NCI-H748 treated with DMSO at 0.1 percent for 48 hours (cell line): ENCODE measurements around the gene NABP2.
"Not testable (repeated sequence)": the region's sequence is repeated elsewhere in the genome, so short reads cannot be mapped to it uniquely, and the experiment has no call there.

Experiments
- DNase-seq: peaks from one replicate; lab custom pipeline; 2025; lab: John Stamatoyannopoulos, UW

NABP2 gene

DNA sequence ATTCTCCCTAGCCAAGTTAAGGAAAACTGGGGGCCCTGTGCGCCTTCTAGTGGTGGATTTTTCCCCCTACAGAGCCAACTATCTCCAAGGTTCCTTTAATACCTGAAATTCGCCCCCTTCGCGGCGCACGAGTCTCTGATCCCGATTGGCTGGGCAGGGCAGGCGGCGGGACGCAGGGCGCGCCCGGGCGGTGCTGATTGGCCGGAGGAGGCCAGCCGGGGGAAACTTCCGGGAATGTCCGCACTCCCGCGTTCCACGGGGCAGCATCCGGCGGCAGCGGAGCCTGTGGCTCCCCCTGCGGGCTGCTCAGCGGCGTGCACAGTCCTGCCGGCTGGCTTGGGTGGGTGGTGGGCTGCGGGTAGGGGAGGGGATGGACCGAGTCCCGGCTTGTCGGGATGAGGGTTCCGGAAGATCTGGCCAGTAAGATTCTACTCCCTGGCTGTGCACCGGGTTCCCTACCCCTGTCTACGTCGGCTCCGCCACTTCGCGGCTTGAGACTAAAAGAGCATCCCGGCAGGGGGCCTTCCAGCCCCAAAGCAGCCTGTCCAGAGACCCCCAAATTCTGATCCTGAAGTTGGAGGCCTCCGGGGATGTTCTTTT lies at the start of gene NABP2:
Gene NABP2 (plus strand): TSS at position 241 of the 600 bp plus-strand sequence. CDS start 515 bp downstream, outside the sequence.
- peak; percentile 97 for DNase-seq

DNA sequence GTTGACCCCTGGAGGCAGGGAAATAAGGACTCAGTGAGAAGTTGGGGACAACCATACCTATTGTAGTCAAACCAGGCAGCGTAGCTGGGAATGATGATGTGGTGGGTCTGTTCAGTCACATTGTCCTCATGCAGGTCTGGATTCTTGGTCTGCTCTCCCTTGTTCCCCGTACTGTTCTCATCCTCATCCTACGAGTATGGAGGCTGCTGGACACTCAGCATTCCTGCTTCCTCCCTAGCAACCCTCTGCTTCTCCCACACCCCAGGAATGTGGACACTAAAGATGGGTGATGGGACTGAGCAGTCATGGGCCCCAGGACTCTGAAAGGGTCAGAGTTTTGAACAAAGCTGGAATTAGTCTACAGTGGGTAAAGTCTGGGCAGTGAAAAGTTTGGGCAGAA lies 45.8 kb upstream of the NABP2 start:
- DNase-seq = no peak

DNA sequence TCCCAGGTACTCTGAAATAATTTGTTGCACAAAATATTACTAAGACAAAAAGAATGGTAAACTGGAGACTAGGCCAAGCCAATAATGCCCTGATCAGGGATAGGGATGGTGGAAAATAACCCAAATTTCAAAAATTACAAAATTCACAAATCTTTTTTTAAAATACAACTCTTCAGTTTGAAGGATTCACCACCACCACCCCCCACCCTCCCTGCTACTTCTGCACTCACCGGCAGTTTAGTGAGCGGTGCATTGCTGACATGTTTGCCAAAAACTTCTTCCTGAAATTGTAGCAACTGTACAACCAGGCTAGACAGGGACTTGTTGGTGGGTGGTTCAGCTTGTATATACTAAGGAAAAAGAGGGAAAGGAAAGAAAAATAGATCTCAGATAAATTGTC lies 37.2 kb upstream of the NABP2 start:
- DNase-seq = no peak

DNA sequence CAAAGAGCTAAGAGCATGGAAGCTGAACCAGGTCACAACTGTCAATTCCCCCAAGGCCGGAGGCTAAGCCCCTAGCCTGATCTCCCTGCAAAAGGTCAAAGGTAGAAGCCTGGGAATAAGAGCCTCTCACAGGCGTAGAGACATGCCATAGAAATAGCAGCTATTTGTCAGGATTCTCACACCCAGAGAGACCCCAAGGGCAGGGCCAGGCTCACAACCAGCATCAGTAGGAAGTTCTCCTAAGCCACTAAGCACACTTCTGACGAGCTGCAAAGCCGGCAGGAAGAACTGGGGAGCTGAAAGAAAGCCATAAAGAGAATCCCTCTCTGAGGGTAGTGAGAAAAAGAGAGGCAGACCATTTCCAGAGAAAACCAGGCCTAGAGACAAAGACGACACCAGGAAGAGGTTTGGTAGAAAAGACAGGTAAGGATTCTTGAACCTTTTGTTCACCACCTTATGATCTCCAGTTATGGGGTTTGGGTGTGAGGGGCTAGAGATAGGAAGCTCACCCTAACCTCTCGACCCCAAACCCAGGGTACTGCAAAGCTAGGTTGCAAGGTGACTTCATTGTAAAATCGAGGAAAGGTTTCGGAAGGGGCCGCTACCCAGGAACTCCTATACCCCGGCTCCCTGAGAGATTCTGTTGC lies 35.9 kb upstream of the NABP2 start:
- DNase-seq = no peak

DNA sequence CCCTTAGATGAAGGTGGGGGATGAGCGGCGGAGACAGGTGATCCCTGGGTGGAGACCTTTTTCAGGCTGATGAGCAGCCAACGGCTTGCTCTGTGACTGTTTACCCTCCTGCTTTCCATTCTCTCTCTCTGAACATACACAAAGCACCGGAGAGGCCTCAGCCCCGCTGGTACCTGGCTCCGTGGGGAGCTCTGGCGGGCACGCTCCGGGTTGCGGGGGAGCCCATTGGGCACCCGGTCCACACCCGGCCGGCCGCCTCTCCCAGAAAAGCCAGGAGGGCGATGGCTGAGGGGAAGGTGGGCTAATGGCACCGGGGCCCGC lies 35.4 kb upstream of the NABP2 start:
- DNase-seq = no peak

DNA sequence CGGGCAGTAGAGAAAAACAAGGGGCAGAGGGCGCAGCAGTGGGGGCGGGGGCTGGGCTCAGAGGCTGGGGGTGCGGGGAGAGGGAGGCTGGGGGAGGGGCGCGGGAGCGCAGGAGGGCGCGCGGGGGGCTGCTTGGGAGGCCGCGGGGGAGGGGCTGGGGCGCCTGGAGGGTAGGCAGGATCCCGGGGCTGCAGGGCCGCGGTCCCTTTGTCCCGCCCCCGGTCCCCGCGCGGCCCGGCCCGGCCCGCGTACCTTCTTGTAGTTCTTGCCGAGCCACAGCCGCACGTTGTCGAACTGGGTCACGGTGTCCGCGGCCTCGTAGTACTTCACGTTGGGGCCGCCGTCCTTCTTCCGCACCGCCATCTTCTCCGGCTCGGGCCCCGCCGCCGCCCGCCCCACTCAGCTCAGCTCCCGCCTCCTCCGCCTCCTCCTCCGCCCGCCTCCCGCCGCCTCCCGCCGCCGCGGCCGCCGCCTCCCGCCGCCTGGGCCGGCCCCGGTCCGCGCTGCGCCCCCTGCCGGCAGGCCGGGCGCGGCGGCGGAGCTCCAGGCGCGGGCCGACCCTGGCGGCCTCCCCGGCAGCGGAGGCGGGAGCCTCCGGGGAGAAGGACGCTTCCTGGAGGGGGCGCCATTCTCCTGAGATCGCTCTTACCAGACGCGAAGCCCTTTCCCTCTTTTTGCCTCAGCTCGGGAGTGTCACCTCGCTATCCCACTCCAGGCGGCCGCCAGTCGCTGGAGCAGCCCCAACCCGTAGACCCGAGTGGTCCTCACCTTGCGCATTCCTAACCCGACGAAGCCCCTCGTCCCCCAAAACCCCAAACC lies 34.8 kb upstream of the NABP2 start, which contains the start of gene SMARCC2:
Gene SMARCC2 (minus strand): TSS at position 385 of the 819 bp plus-strand sequence. CDS start 22 bp downstream, at position 363.
- DNase-seq = peak; percentile 77

DNA sequence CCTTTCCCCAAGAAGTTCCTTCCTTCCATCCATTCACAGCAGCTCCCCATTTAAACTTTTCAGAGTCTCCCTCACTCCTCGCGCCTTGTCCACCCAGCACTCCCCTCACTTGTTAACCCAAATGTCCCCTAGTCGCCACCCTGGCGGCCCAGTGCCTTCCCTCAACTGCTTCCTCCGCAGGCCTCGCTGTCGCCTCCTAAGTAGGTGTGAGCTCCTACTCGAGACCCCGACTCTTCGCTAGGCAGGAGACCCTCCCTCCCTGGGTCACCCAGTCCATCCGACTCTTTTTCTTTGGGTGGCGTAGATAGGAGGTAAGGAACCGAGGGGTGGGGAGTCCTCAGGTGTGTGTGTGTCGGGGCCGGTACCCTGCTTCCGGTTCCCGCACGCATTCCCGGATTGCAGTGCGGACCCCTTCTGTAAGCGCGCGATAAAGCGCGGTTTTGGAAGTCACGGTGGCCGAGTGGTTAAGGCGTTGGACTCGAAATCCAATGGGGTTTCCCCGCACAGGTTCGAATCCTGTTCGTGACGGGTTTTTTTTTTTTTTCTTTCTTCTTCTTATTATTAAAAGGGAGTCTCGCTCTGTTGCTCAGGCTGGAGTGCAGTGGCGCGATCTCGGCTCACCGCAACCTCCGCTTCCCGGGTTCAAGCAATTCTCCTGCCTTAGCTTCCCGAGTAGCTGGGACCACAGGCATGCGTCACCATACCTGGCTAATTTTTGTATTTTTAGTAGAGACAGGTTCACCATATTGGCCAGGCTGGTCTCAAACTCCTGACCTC lies 34.0 kb upstream of the NABP2 start:
- DNase-seq = peak; percentile 73

DNA sequence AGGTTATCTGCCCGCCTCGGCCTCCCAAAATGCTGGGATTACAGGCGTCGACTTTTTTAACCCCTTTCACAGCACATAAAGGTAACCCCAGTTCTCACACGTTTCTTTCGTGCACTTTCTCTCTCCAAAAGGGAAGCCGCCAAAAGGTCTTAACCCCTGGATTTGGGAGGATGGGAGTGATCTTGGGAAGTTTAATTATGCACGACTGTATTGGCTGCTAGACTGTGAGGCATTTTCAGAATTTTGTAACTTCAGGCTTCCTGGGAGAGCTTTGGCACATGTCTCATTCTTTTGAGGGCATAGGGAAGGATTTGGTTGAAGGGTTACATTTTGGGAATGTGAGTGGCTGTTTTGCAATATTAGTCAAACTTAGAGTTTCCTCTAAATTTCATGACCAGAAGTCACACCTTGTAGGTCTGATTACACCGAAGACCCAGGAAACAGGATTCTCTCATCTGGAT lies 33.4 kb upstream of the NABP2 start:
- no peak for DNase-seq

DNA sequence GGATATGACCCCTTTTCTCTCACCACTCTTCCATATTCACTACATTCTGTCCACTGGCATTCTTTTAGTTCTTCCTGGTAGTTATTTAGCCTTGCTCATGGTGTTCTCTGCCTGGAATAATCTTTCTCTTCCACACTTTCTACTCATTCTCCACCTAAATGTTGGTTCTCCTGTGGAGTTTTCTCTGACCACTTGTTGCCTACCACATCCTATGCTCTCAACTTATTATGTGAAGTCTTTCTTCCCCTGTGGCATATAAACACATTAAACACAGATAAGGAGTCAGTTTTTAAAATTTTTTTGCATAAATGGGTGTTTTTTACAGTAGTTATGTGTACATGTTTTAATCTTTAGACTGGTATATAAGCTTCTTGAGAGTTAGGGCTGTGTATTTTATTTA lies 31.6 kb upstream of the NABP2 start:
- DNase-seq = no peak

DNA sequence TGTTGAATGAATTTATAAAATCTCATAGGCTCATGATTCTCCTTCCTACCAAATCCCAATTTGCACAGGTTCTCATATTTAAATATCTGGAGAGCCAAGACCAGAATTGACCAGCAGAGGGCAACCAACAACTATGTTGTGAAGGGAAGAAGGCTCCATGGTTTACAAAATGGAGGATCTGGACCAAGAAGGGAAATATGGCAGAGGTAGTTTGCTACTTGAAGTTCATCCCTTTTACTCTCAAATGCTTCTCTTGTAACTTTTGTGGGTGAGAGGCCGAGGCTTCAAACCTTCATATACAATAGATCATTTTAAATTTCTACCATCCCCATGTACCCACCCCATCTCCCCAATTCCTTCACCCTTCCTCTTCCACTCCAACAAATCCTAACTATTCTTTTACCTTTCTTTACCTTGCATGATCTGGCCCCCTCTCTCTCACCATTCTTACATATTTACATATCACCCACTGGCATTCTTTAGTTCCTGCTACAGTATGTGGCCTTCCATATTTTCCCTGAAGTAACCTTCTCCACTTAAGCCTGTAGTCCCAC lies 31.0 kb upstream of the NABP2 start:
- peak; percentile 69 for DNase-seq

DNA sequence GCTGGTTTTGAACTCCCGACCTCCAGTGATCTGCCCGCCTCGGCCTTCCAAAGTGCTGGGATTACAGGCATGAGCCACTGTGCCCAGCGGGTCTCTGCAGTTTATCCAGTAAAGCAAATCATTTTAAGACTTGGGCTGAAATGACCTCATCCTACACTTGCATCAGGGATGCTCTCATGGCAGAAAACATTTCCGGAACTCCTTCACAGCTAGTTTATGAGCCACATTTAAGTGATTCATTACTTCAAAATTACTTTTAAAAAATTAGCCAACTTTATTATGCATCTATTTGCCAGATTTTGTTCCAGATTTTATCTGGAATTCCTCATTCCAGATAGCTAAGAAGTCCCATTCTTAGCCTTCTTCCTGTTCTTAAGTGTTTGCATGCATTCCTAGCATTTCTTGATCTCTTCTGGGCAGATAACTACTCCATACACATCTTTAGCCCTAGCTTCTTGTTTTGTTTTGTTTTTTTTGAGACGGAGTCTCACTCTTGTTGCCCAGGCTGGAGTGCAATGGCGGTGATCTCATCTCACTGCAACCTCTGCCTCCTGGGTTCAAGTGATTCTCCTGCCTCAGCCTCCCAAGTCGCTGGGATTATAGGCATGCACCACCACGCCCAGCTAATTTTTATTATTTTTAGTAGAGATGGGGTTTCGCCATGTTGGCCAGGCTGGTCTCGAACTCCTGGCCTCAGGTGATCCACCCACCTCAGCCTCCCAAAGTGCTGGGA lies 27.2 kb upstream of the NABP2 start:
- not testable (repeated sequence) for DNase-seq

DNA sequence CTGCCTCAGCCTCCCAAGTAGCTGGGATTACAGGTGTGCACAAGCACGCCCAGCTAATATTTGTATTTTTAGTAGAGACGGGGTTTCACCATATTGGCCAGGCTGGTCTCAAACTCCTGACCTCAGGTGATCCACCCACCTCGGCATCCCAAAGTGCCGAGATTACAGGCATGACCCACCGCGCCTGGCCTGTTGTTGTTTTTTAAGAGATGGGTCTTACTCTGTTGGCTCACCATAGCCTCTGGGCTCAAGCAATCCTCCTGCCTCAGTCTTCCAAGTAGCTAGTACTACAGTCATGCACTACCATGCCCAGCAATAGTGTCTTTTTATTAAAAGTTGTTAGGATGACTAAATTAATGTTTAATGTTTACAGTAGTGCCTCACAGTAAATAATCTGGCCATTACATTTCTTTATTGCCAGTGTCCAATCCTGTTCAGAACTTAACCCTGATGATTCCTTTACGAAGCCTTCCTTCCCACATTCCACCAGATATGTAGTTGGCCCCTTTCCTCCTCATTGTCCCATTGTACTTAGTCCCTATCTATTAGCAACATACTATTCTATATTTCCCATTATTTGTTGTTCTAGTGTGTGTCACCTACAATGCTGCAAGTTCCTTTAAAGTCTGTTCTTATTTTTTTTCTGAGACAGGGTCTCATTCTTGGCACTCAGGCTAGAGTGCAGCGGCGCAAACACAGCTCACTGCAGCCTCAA lies 26.1 kb upstream of the NABP2 start:
- no peak for DNase-seq

DNA sequence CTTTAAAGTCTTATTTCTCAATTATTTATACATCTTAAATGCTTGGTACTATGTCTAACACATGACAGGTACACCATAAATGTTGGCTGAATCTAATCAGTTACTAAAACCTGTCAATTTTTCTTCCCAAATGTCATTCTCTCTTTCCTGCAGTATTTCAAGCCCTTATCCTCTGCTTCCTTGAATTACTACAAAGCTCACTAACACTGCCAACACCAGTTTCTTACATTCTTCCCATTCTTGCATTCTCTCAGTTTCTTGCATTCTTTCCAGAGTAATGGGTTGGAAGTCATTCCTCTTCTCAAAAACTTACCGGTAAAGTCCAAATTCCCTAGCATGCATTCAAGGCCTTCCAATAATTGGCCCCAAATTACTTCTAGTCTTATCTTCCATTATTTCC lies 25.3 kb upstream of the NABP2 start:
- no peak for DNase-seq

DNA sequence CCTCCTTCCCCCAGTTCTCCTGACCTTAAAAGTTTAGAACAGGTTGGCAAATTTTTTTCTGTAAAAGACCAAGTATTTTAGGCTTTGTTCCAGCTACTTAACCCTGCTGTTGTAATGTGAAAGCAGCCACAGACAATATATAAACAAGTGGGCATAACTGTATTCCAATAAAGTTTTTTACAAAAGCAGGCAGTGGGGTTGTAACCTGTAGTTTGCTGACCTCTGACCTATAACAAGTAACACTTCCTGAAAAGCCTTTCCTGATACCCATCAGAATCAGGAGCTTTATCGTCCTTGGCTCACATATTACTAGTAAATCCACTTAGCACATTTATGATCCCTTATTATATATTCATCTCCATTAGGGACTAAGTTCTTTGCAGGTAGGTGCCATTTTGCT lies 21.8 kb upstream of the NABP2 start:
- DNase-seq = no peak

DNA sequence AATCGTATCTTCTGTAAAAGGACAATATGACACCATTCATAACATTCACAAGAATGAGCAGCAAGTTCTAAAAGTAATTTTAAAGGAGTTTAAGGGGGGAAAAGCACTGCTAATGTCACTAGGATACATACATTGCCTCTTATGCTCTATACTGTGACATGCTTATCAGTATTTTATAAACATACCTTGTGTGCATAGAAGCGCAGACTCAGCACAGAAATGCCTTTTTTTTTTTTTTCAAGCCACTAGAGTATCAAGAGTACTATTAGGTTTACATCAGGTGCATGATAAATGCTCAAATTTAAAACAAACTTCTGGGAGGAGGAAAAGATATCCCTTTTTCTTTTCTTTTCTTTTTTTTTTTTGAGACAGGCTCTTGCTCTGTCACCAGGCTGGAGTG lies 21.3 kb upstream of the NABP2 start:
- no peak for DNase-seq

DNA sequence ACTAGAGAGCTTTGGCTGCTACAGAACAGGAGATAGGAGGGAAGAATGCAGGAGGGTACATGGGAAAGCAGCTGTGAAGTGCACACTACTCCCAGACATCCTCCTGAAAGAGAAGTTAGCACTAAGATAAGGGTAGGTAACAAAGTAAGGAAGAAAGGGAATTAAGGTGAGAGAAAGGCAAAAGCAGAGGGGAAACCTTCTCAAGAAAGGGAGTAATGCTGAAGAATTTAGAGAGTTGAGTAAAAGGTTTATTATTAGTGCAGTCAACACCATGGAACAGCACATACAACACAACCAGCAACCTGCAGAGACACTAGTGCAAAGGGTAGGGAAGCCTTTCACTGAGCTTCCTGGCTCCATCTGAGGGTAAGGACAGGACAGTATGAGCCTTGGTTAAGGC lies 19.9 kb upstream of the NABP2 start:
- no peak for DNase-seq

DNA sequence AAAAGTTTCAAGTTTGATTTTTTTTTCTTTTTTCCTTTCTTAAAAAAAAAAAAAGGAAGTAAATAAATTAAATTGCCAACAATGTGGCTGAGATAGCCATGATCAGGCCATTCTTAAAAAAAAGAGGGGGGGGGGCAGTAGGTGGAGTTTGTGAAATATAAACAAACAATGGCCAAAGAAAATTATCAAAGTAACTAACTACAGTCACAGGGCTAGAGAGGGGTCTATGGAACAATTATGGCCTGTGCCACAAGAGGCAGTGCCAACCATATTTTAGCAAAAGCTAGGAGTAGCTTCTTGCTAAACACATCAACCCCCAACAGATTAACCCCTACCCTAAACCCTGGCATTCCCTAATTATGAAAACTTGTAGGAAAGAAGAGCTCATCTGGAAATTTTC lies 18.7 kb upstream of the NABP2 start:
- no peak for DNase-seq

DNA sequence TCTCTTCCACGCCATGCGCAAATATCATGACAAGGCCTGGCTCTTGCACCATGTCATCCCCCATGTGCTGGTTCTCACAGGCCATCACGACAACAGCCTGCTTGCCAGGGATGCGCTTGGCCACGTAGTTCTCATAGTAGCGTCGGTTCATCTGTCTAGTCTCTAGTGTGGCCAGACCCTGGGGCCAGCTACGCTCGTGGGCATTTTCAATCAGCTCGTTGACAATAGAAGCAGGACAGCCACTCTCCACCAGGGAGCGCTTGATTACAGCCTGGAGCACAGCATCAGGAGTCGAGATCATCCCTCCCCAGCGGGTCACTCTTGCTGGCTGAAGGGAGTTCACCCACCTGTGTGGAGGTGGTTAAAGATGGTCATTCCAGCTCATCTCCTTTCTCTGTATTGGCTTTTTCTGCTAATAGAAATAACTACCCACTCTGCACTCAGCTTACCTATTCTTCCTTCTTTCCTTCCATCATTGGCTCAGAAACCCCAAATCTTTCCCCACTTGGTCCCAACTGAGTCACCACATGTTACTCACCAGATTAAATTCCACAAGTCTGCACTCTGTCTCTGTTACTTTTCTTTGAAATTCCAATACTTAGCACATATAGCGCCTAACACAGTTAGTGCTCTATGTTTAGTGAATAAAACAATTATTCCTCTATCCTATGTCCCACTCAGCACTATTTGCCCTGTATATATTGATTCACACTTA lies 17.5 kb upstream of the NABP2 start:
- DNase-seq = peak; percentile 11

DNA sequence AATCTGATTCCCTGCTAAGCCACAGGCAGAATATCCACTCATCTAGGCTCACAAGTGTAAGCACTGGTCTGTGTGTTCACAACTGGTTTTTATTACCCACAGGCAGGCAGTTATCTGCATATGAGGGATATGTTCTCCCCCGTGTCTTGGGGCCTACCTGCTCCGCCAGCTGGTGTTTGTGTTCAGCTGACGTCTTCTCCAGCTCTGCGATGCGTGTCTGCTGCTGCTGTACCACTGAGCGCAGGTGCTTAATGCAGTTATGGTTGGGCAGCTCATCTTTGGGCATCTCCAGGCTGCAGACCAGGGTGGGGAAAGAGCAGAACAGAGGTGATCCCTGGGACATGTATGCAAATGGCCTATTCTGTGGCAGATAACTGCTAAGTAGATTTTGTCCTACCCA lies 16.1 kb upstream of the NABP2 start:
- no peak for DNase-seq

DNA sequence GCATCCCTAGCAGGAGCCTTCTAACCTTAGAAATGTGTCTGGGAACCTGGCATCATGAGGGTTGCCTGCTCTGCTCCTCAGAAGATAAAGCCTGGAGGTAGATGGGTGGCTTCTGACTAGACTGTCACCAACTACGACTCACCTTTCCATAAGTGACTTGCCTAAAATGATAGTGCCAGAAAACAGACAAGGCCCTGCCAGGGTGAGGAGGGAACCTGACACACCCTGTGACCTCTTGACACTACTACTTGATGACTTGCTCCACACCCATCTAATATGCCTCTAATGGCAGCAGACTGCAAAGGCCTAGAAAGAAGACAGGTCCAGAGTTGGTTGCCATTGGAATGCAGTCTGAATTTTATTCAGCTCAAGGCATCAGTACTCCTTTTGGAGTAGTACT lies 11.8 kb upstream of the NABP2 start:
- no peak for DNase-seq
